Trophoblast cell (in vitro differentiated cells and primary cell): ENCODE measurements around the gene ABCB4.

Source experiments
- DNase-seq, 2 donors: peaks; one replicate each; pipeline ENCODE4 v3.0.0-alpha.2; 2016
- H2AFZ ChIP-seq: 2 replicates; pipeline ENCODE4 v1.6.1; 2013; ENCODE audit warnings: low read length, moderate library complexity, mild to moderate bottlenecking; ENCODE audit not compliant: insufficient read depth, poor library complexity
- H2AK5ac ChIP-seq: 2 replicates; pipeline ENCODE4 v1.6.1; 2013; ENCODE audit warnings: mild to moderate bottlenecking, low read length
- H2BK120ac ChIP-seq: 2 replicates; pipeline ENCODE4 v1.6.1; 2013; ENCODE audit warnings: low read length, mild to moderate bottlenecking, moderate library complexity; ENCODE audit not compliant: insufficient read depth, poor library complexity
- H2BK12ac ChIP-seq: 2 replicates; pipeline ENCODE4 v1.6.1; 2013; ENCODE audit warnings: mild to moderate bottlenecking, low read length, moderate library complexity
- H2BK5ac ChIP-seq: 2 replicates; pipeline ENCODE4 v1.6.1; 2013; ENCODE audit warnings: low read length, low read depth, moderate library complexity, mild to moderate bottlenecking; ENCODE audit not compliant: poor library complexity
- H3K14ac ChIP-seq: 2 replicates; pipeline ENCODE4 v1.6.1; 2013; ENCODE audit warnings: mild to moderate bottlenecking, low read length
- H3K18ac ChIP-seq: 2 replicates; pipeline ENCODE4 v1.6.1; 2013; ENCODE audit warnings: mild to moderate bottlenecking, low read length
- H3K23ac ChIP-seq: 2 replicates; pipeline ENCODE4 v1.6.1; 2013; ENCODE audit warnings: low read length
- H3K27ac ChIP-seq: 2 replicates; pipeline ENCODE4 v1.5.1; 2013; ENCODE audit warnings: low read depth, mild to moderate bottlenecking, inconsistent platforms, low read length, moderate library complexity
- H3K27me3 ChIP-seq: 2 replicates; pipeline ENCODE4 v1.6.1; 2013; ENCODE audit warnings: inconsistent platforms, mild to moderate bottlenecking, low read length, moderate library complexity; ENCODE audit not compliant: insufficient read depth
- H3K36me3 ChIP-seq, 2 experiments: 1 replicate in 1 of 2; 2 replicates in 1 of 2; pipeline ENCODE4 v1.6.1; 2013; ENCODE audit warnings: low read length in 2 of 2, mild to moderate bottlenecking in 2 of 2, moderate library complexity in 1 of 2; ENCODE audit not compliant: insufficient read depth in 2 of 2, control insufficient read depth in 1 of 2
- H3K4ac ChIP-seq: 2 replicates; pipeline ENCODE4 v1.6.1; 2013; ENCODE audit warnings: low read depth, mild to moderate bottlenecking, low read length, moderate library complexity
- H3K4me1 ChIP-seq, 2 experiments: 1 replicate in 1 of 2; 2 replicates in 1 of 2; pipeline ENCODE4 v1.6.1; 2013; ENCODE audit warnings: low read length in 2 of 2, mild to moderate bottlenecking in 2 of 2, moderate library complexity in 1 of 2; ENCODE audit not compliant: insufficient read depth in 2 of 2, control insufficient read depth in 1 of 2
- H3K4me2 ChIP-seq: 2 replicates; pipeline ENCODE4 v1.6.1; 2013; ENCODE audit warnings: inconsistent platforms, mild to moderate bottlenecking, low read length, moderate library complexity
- H3K4me3 ChIP-seq: 2 replicates; pipeline ENCODE4 v1.5.1; 2013; ENCODE audit warnings: mild to moderate bottlenecking, low read depth, low read length, inconsistent platforms
- H3K79me1 ChIP-seq: one replicate; pipeline ENCODE4 v1.6.1; 2013; ENCODE audit warnings: low read length
- H3K79me2 ChIP-seq: 2 replicates; pipeline ENCODE4 v1.6.1; 2013; ENCODE audit warnings: low read length, mild to moderate bottlenecking; ENCODE audit not compliant: control insufficient read depth, insufficient read depth, poor library complexity
- H3K9ac ChIP-seq: 2 replicates; pipeline ENCODE4 v1.6.1; 2013; ENCODE audit warnings: mild to moderate bottlenecking, low read length
- H3K9me3 ChIP-seq: 2 replicates; pipeline ENCODE4 v1.6.1; 2013; ENCODE audit warnings: low read depth, mild to moderate bottlenecking, control low read depth, inconsistent platforms, low read length; ENCODE audit not compliant: insufficient read depth
- H4K12ac ChIP-seq: 2 replicates; pipeline ENCODE4 v1.6.1; 2013; ENCODE audit warnings: low read depth, mild to moderate bottlenecking, low read length, moderate library complexity
- H4K8ac ChIP-seq: 2 replicates; pipeline ENCODE4 v1.6.1; 2013; ENCODE audit warnings: low read depth, mild to moderate bottlenecking, low read length, moderate library complexity
- H4K91ac ChIP-seq: one replicate; pipeline ENCODE4 v1.6.1; 2013; ENCODE audit warnings: low read depth, mild to moderate bottlenecking, low read length, moderate library complexity
- WGBS: extraction: QIAGEN DNeasy Blood & Tissue Kit; methylation state at CpG from one replicate; pipeline ENCODE4 v1.1.7; 2013; ENCODE audit warnings: missing lambda C conversion rate; ENCODE audit not compliant: insufficient read length, insufficient coverage; ENCODE audit errors: extremely low coverage; 5-methylcytosine and 5-hydroxymethylcytosine counted together

The ABCB4 gene

GRCh38 chr7:87513735-87514335 lies 38.4 kb upstream of the ABCB4 start:
- no peak overlapping the region for H4K8ac ChIP-seq
- H3K4me2 ChIP-seq: no peak overlapping the region
- H3K18ac ChIP-seq: no peak overlapping the region
- no peak overlapping the region for H3K27ac ChIP-seq
- no peak overlapping the region for H2BK12ac ChIP-seq
- H2AFZ ChIP-seq: no peak overlapping the region
- no peaks in the 10 kb centered on the region for H3K79me1 ChIP-seq
- H3K23ac ChIP-seq: no peak overlapping the region
- H3K36me3 ChIP-seq: no peaks in the 10 kb centered on the region
- no peak overlapping the region for H2BK120ac ChIP-seq
- no peaks in the 10 kb centered on the region for H3K9me3 ChIP-seq
- H3K14ac ChIP-seq: no peak overlapping the region
- no peak overlapping the region for H3K4me3 ChIP-seq
- no peak overlapping the region for H4K91ac ChIP-seq
- no peak for DNase-seq
- H3K79me2 ChIP-seq: no peaks in the 10 kb centered on the region
- H2AK5ac ChIP-seq: no peak overlapping the region
- H3K4me1 ChIP-seq: no peaks in the 10 kb centered on the region
- no peak overlapping the region for H4K12ac ChIP-seq
- no peak overlapping the region for H3K9ac ChIP-seq
- no CpG with 5 or more reads among the region's 5 CpGs for WGBS
- H3K27me3 ChIP-seq: no peaks in the 10 kb centered on the region
- no peak overlapping the region for H2BK5ac ChIP-seq
- no peak overlapping the region for H3K4ac ChIP-seq

GRCh38 chr7:87512906-87513305 lies 37.4 kb upstream of the ABCB4 start:
- H4K91ac ChIP-seq: no peak overlapping the region

GRCh38 chr7:87511510-87511909 lies 36.0 kb upstream of the ABCB4 start:
- Histone ChIP-seq H3K18ac (no peak overlapping the region), H2BK12ac (no peak overlapping the region), H3K27me3 (no peaks in the 10 kb centered on the region), H2AK5ac (no peak overlapping the region), H3K9me3 (no peaks in the 10 kb centered on the region), H3K4ac (no peak overlapping the region), H4K91ac (no peak overlapping the region), H3K14ac (no peak overlapping the region), H2AFZ (no peak overlapping the region), H3K4me3 (no peak overlapping the region), H3K23ac (no peak overlapping the region), H4K8ac (no peak overlapping the region), H3K36me3 (no peaks in the 10 kb centered on the region), H3K27ac (no peak overlapping the region), H4K12ac (no peak overlapping the region), H3K79me2 (no peaks in the 10 kb centered on the region), H3K79me1 (no peaks in the 10 kb centered on the region), H3K4me2 (no peak overlapping the region), H3K4me1 (no peaks in the 10 kb centered on the region), H2BK120ac (no peak overlapping the region), H2BK5ac (no peak overlapping the region), H3K9ac (no peak overlapping the region)
- WGBS: no CpG with 5 or more reads among the region's 1 CpG
- DNase-seq: no peak

More at GRCh38 chr7:87512906-87513305, 37.4 kb upstream of the ABCB4 start:
- no peaks in the 10 kb centered on the region for H3K4me1 ChIP-seq
- H3K9me3 ChIP-seq: no peaks in the 10 kb centered on the region
- H3K27me3 ChIP-seq: no peaks in the 10 kb centered on the region
- H3K79me1 ChIP-seq: no peaks in the 10 kb centered on the region
- no peak for DNase-seq
- no peak overlapping the region for H3K4me3 ChIP-seq
- no peak overlapping the region for H3K4ac ChIP-seq
- H3K14ac ChIP-seq: no peak overlapping the region
- H3K79me2 ChIP-seq: no peaks in the 10 kb centered on the region
- no peak overlapping the region for H3K9ac ChIP-seq
- H2BK120ac ChIP-seq: no peak overlapping the region
- H3K4me2 ChIP-seq: no peak overlapping the region
- H3K27ac ChIP-seq: no peak overlapping the region
- no peak overlapping the region for H2AFZ ChIP-seq
- no peak overlapping the region for H3K23ac ChIP-seq
- H3K18ac ChIP-seq: no peak overlapping the region
- H2AK5ac ChIP-seq: no peak overlapping the region
- no CpG with 5 or more reads among the region's 4 CpGs for WGBS
- no peak overlapping the region for H2BK12ac ChIP-seq
- H2BK5ac ChIP-seq: no peak overlapping the region
- H4K12ac ChIP-seq: no peak overlapping the region
- H3K36me3 ChIP-seq: no peaks in the 10 kb centered on the region
- no peak overlapping the region for H4K8ac ChIP-seq

DNA sequence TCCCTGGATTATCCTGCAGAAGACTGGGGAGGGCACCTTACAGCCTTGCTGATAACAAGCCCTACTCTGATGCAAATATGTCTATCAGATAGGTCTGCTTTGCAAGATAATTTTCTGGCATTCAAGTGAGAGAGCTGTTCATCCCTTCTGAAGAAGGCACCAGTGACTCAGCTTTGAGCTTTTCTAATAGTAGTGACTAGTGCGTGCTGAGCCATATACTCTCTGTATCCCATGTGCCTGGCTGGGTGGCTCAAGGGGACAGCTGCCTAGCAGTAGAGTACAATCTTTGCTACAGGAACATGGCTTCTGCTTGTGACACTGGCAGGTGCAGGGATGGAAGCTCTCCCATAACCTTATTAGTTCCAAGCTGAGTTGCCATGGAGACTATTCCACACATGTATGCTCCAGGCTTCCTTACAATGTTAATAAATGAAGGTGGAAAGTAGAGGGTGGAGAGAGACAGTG lies 35.0 kb upstream of the ABCB4 start:
- no peaks in the 10 kb centered on the region for H3K9me3 ChIP-seq
- no peak overlapping the region for H2AFZ ChIP-seq
- no peak overlapping the region for H2BK120ac ChIP-seq
- H3K27me3 ChIP-seq: no peaks in the 10 kb centered on the region
- no peak overlapping the region for H3K9ac ChIP-seq
- H3K23ac ChIP-seq: no peak overlapping the region
- no peak overlapping the region for H3K27ac ChIP-seq
- no peak overlapping the region for H4K8ac ChIP-seq
- H2BK12ac ChIP-seq: no peak overlapping the region
- H3K18ac ChIP-seq: no peak overlapping the region
- no peak overlapping the region for H3K4ac ChIP-seq
- no peaks in the 10 kb centered on the region for H3K36me3 ChIP-seq
- H3K4me1 ChIP-seq: no peaks in the 10 kb centered on the region
- H4K91ac ChIP-seq: no peak overlapping the region
- H3K79me2 ChIP-seq: no peaks in the 10 kb centered on the region
- DNase-seq: peak in 1 of 2 donors; percentile 3
- WGBS: no CpG with 5 or more reads among the region's 1 CpG
- H2AK5ac ChIP-seq: no peak overlapping the region
- H3K4me3 ChIP-seq: no peak overlapping the region
- no peak overlapping the region for H2BK5ac ChIP-seq
- H4K12ac ChIP-seq: no peak overlapping the region
- no peak overlapping the region for H3K4me2 ChIP-seq
- H3K14ac ChIP-seq: no peak overlapping the region
- no peaks in the 10 kb centered on the region for H3K79me1 ChIP-seq
